Measurements from ENCODE around the gene ANKRD29. TPM values are rescaled to one million over a fixed set of nuclear protein-coding genes. Genes with fewer than 3 reads are reported as not detected.
A peak's percentile ranks its signal among the peaks of the same experiment; 100 is the strongest.

Gene ANKRD29
- total and polyA plus RNA-seq, 9 of the 15 experiments (the other 6 are each of a cell fraction or from before 2014, with no cell fraction given) = 0.36 TPM; not detected in 8

GRCh38 chr18:23619388-23619881 lies 43.3 kb downstream of the ANKRD29 start:
- peaks cover 4% of the 10 kb centered on the region; the same call in 1 of the 2 replicates for H4K20me1 ChIP-seq (replicated peaks; ENCODE audit: control insufficient read depth, insufficient read depth, low read length)
- no peaks in the 10 kb centered on the region for H3K9me3 ChIP-seq (replicated peaks; ENCODE audit: control insufficient read depth, insufficient read depth, low read depth, low read length)
- no peak for DNase-seq (ENCODE audit: extremely low read depth in 1 of 4, low spot score in 3 of 4)
- intact Hi-C loops (cut with micrococcal nuclease) (no loop called here), in situ Hi-C loops (cut with MboI) (no loop called here)
- no TSS peak for BruUV-seq (replicated peaks)
- ChIA-PET CTCF (ENCODE audit: low intra/inter-chr PET ratio) (no interaction called here), POLR2A (interaction anchor here (1.1 to 1.3 kb wide), 2 partner anchors 11 to 281 kb away, joined by 4 to 5 read pairs; no protein-coding TSS in a partner anchor)
- H3K27me3 ChIP-seq (ENCODE audit: control insufficient read depth in 2 of 2, insufficient read depth in 2 of 2, low read length in 2 of 2) = peaks cover 26% of the 10 kb centered on the region in 2 experiments
- H3K4me3 ChIP-seq = no peak overlapping the region
- H3K4me1 ChIP-seq (replicated peaks in 1 of 2; ENCODE audit: control insufficient read depth in 2 of 2, insufficient read depth in 2 of 2, low read length in 2 of 2) = peaks cover 0 to 8% of the 10 kb centered on the region in 2 experiments; a peak in 2 of 5 replicates
- 15% methylated on average over 32 of the region's 41 CpGs for WGBS (ENCODE audit: insufficient coverage, low coverage, missing lambda C conversion rate)
- peaks cover 3% of the 10 kb centered on the region for H3K9me1 ChIP-seq (ENCODE audit: control insufficient read depth, insufficient read depth, low read length)
- FAIRE-seq = no peak
- no peaks in the 10 kb centered on the region for H3K79me2 ChIP-seq (ENCODE audit: control insufficient read depth, insufficient read depth, low read length)
- no peak overlapping the region for H3K4me2 ChIP-seq (ENCODE audit: insufficient read depth, low read length)
- no peaks in the 10 kb centered on the region for H3K36me3 ChIP-seq (ENCODE audit: control insufficient read depth, insufficient read depth, low read length)
- H2AFZ ChIP-seq (ENCODE audit: low read depth, low read length) = no peak overlapping the region; the same call in 1 of the 2 replicates
- TF ChIP-seq ZNF175 (CRISPR knock-in tag; IDR thresholded peaks at IDR 0.05; ENCODE audit: low read depth) (no peak), DIDO1 (tag; IDR thresholded peaks at IDR 0.05; ENCODE audit: low read depth) (no peak), ZSCAN29 (IDR thresholded peaks at IDR 0.05) (no peak), MTA2 (IDR thresholded peaks at IDR 0.05; ENCODE audit: low read depth) (no peak), ZBTB33 (CRISPR knock-in tag; IDR thresholded peaks at IDR 0.05) (peak; percentile 52; the same call in 1 of the 2 replicates), E2F4 (CRISPR knock-in tag; IDR thresholded peaks at IDR 0.05; ENCODE audit: low read depth) (no peak), SAFB2 (IDR thresholded peaks at IDR 0.05; ENCODE audit: borderline replicate concordance, low read depth, low read length, severe bottlenecking) (no peak), PHF8 (IDR thresholded peaks at IDR 0.05; ENCODE audit: borderline replicate concordance, low read length) (no peak)
- H3K27ac ChIP-seq (ENCODE audit: extremely low read depth, low read depth, low read length) = no peak overlapping the region
- H3K9ac ChIP-seq (ENCODE audit: insufficient read depth in 1 of 2, low read depth in 2 of 2, low read length in 2 of 2) = 0 out of 4 replicates have a peak overlapping the region, but pooled peaks of 1 of the 2 experiments have one; percentile 40
- peak; percentile 12 for ATAC-seq
